Natural killer cell (primary cell): Measurements from ENCODE around the gene MKRN3. TPM values are rescaled to one million over a fixed set of nuclear protein-coding genes. Genes with fewer than 3 reads are reported as not detected.
"Not testable (repeated sequence)": the region's sequence is repeated elsewhere in the genome, so short reads cannot be mapped to it uniquely, and the experiment has no call there.

Experiments
- ATAC-seq, 3 donors: fragments of 150-1000 bp in 2 of 3; fragments of 200-7000 bp in 1 of 3; cut with Tn5 transposase; 1 replicate in 1 of 3; 2 replicates in 2 of 3; pipeline ENCODE4 v1.10.0; 2021; ENCODE audit warnings: mild to moderate bottlenecking in 2 of 3, moderate library complexity in 2 of 3
- DNase-seq, 2 donors: peaks; one replicate each; pipeline versions ENCODE4 v3.0.0 to v3.0.0-alpha.2; 2013 to 2021; ENCODE audit warnings: mixed read lengths in 1 of 2
- H3K27ac ChIP-seq: one replicate; pipeline ENCODE4 v1.5.1; 2013; ENCODE audit warnings: mild to moderate bottlenecking, low read length
- H3K27me3 ChIP-seq: one replicate; pipeline ENCODE4 v1.6.1; 2013; ENCODE audit warnings: low read length; ENCODE audit not compliant: control insufficient read depth, insufficient read depth
- H3K36me3 ChIP-seq: one replicate; pipeline ENCODE4 v1.6.1; 2013; ENCODE audit warnings: low read length; ENCODE audit not compliant: control insufficient read depth, insufficient read depth
- H3K4me1 ChIP-seq: one replicate; pipeline ENCODE4 v1.6.1; 2013; ENCODE audit warnings: low read length; ENCODE audit not compliant: control insufficient read depth, insufficient read depth
- H3K4me3 ChIP-seq: one replicate; pipeline ENCODE4 v1.5.1; 2013; ENCODE audit warnings: low read length
- H3K9me3 ChIP-seq: one replicate; pipeline ENCODE4 v1.6.1; 2013; ENCODE audit warnings: low read length; ENCODE audit not compliant: control insufficient read depth, insufficient read depth
- H3K27ac Mint-ChIP-seq, 2 donors: one replicate each; pipeline ENCODE4 v1.8.0; 2022; ENCODE audit warnings: mild to moderate bottlenecking in 2 of 2, mixed read lengths in 2 of 2, moderate library complexity in 1 of 2
- H3K27me3 Mint-ChIP-seq, 2 donors: one replicate each; pipeline ENCODE4 v1.8.0; 2022; ENCODE audit warnings: low read depth in 2 of 2, mixed read lengths in 2 of 2
- H3K36me3 Mint-ChIP-seq: one replicate; pipeline ENCODE4 v1.8.0; 2022; ENCODE audit warnings: mixed read lengths
- H3K4me1 Mint-ChIP-seq, 2 donors: one replicate each; pipeline ENCODE4 v1.8.0; 2022; ENCODE audit warnings: mixed read lengths in 2 of 2
- H3K4me3 Mint-ChIP-seq: one replicate; pipeline ENCODE4 v1.8.0; 2022; ENCODE audit warnings: mild to moderate bottlenecking, moderate library complexity, mixed read lengths
- H3K9me3 Mint-ChIP-seq, 2 donors: one replicate each; pipeline ENCODE4 v1.8.0; 2022; ENCODE audit warnings: mixed read lengths in 2 of 2
- CTCF ChIP-seq: fragments of 200-600 bp; IDR thresholded peaks from one replicate; pipeline ENCODE4 v1.8.0; 2022; ENCODE audit warnings: antibody characterized with exemption
- WGBS: methylation state at CpG from one replicate; pipeline ENCODE4 v1.1.7; 2013; ENCODE audit warnings: missing lambda C conversion rate; ENCODE audit not compliant: insufficient coverage; 5-methylcytosine and 5-hydroxymethylcytosine counted together
- intact Hi-C: fragments of 100-400 bp; cut with micrococcal nuclease; formaldehyde crosslinking; loops from one replicate; pipeline ENCODE4 v1.14.2; 2022
- total RNA-seq, 4 donors: library from RNA; stranded (reverse); fragments of 120-200 nt in 1 of 4; gene quantifications; one replicate each; pipeline versions ENCODE4 v1.2.3 to v1.2.4, GENCODE V29; 2013 to 2022

The MKRN3 gene
- total RNA-seq, 3 donors from 2014 or later (not counting 1 experiment from before 2014, with no cell fraction given) = 0.30 to 4.7 (median 1.8) TPM

DNA sequence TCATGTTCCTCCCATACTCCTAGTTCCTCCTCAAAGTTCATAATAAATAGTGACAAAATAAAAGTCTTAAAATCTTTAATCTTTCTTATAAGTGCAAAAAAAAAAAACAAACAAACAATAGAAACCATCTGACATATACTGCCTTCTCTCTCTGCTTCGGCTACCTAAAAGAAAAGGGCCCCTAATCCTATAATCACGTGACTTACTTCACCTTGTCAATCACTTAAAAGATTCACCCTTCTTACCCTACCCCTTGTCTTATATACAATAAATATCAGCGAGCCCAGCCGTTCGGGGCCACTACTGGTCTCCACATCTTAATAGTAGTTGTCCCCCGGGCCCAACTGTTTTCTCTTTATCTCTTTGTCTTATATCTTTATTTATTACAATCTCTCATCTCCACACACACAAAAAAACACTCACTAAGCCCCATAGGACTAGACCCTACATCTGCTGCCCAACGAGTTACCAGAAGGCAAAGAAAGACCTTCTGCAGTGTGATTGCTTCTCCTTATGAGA lies 28.8 kb downstream of the MKRN3 start:
- Mint-ChIP-seq H3K27ac (no peak overlapping the region), H3K4me1 (no peaks in the 10 kb centered on the region), H3K9me3 (peaks cover 0 to 6% of the 10 kb centered on the region in 2 donors), H3K27me3 (no peaks in the 10 kb centered on the region), H3K36me3 (no peaks in the 10 kb centered on the region), H3K4me3 (no peak overlapping the region)
- H3K27me3 ChIP-seq = no peaks in the 10 kb centered on the region
- DNase-seq (no peak), ATAC-seq (no peak)
- H3K9me3 ChIP-seq = no peaks in the 10 kb centered on the region
- H3K36me3 ChIP-seq = no peaks in the 10 kb centered on the region
- H3K4me1 ChIP-seq = no peaks in the 10 kb centered on the region
- 86% methylated on average over 7 of the region's 7 CpGs for WGBS
- intact Hi-C loops = loop anchor here (5.0 kb wide), 1 partner anchor 48 kb away; no protein-coding TSS in a partner anchor
- no peak for TF ChIP-seq CTCF
- no peak overlapping the region for H3K4me3 ChIP-seq
- no peak overlapping the region for H3K27ac ChIP-seq

GRCh38 chr15:23595368-23595767 lies 29.9 kb downstream of the MKRN3 start:
- DNase-seq (no peak), ATAC-seq (no peak)
- Mint-ChIP-seq H3K4me1 (no peaks in the 10 kb centered on the region), H3K4me3 (no peak overlapping the region), H3K36me3 (no peaks in the 10 kb centered on the region), H3K9me3 (peaks cover 0 to 5% of the 10 kb centered on the region in 2 donors), H3K27me3 (no peaks in the 10 kb centered on the region), H3K27ac (no peak overlapping the region)
- Histone ChIP-seq H3K27ac (no peak overlapping the region), H3K36me3 (no peaks in the 10 kb centered on the region), H3K4me3 (no peak overlapping the region), H3K9me3 (no peaks in the 10 kb centered on the region), H3K4me1 (no peaks in the 10 kb centered on the region), H3K27me3 (no peaks in the 10 kb centered on the region)
- 49% methylated on average over 2 of the region's 2 CpGs for WGBS
- no peak for TF ChIP-seq CTCF
- intact Hi-C loops = no loop called here

DNA sequence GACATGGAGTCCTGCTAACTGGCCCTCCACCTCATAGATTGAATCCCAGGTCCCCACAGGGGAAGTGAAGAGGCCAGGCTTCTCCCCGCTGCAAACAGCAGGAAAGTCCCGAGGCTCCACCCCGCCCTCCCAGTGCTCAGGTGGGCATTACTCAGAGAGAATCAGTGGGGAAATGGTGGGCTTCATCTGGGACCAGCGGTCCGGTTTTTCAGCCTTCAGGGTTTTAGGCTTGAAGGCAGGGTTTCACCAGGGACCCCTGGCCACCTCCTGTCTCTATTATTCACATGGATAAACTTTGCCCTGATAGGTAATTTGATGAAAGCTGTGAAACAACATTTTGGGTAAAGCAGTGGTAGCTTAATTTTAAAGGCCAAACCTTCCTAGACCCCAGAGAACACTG lies 31.3 kb downstream of the MKRN3 start:
- WGBS = 82% methylated on average over 5 of the region's 5 CpGs
- no peaks in the 10 kb centered on the region for H3K4me1 ChIP-seq
- ATAC-seq (no peak), DNase-seq (no peak)
- H3K4me3 Mint-ChIP-seq = no peak overlapping the region
- H3K9me3 ChIP-seq = no peaks in the 10 kb centered on the region
- no peaks in the 10 kb centered on the region for H3K27me3 Mint-ChIP-seq
- peaks cover 0 to 2% of the 10 kb centered on the region in 2 donors for H3K9me3 Mint-ChIP-seq
- H3K36me3 Mint-ChIP-seq = no peaks in the 10 kb centered on the region
- intact Hi-C loops = no loop called here
- H3K36me3 ChIP-seq = no peaks in the 10 kb centered on the region
- no peak for TF ChIP-seq CTCF
- no peak overlapping the region for H3K4me3 ChIP-seq
- H3K27me3 ChIP-seq = no peaks in the 10 kb centered on the region
- no peaks in the 10 kb centered on the region for H3K4me1 Mint-ChIP-seq
- H3K27ac Mint-ChIP-seq = no peak overlapping the region
- no peak overlapping the region for H3K27ac ChIP-seq

- H3K36me3 ChIP-seq, H3K27ac Mint-ChIP-seq, H3K4me3 ChIP-seq, H3K9me3 ChIP-seq, intact Hi-C loops, H3K4me1 Mint-ChIP-seq, H3K4me3 Mint-ChIP-seq, H3K9me3 Mint-ChIP-seq, H3K36me3 Mint-ChIP-seq, H3K27me3 Mint-ChIP-seq, H3K27ac ChIP-seq, H3K27me3 ChIP-seq, DNase-seq, H3K4me1 ChIP-seq, ATAC-seq: not testable (repeated sequence)
- WGBS = 88% methylated on average over 14 of the region's 14 CpGs
These were observed 31.8 kb downstream of the MKRN3 start for GRCh38 chr15:23597278-23597677.
